ENCODE results near the gene SNTA1.

DNA sequence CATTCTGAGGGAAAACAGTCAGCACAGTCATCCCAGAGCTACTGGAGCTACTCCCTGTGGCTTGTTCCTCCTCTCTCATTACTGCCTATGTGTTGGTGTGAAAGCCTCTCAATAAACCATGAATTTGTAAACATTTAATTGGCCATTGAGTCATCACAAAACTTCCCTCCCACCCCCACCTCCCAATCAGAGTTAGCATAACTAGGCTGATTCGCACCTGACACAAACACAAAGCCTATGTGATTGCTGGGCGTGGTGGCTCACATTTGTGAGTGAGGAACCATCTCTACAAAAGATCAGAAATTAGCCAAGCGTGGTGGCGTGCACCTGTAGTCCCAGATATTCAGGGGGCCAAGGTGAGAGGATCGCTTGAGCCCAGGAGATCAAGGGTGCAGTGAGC is 17.1 kb upstream of the SNTA1 start:
- TF ChIP-seq POLR2AphosphoS5 (IDR thresholded peaks at IDR 0.05; ENCODE audit: borderline replicate concordance, low read depth, low read length) (no peak), EZH2 (IDR thresholded peaks at IDR 0.05) (no peak), FOXP2 (optimal IDR thresholded peaks at IDR 0.05; ENCODE audit: control extremely low read depth, extremely low read length, insufficient read depth) (no peak)
